Stimulated activated CD8-positive, alpha-beta memory T cell treated with anti-CD3 and anti-CD28 coated beads, Interleukin-12 subunit alpha, Interleukin-12 subunit beta, amount 100 ng/mL, for 24 hours (primary cell): ENCODE results near the gene DLG1.
"Not testable (repeated sequence)": the region's sequence is repeated elsewhere in the genome, so short reads cannot be mapped to it uniquely, and the experiment has no call there.

ENCODE experiments used
- DNase-seq: peaks from one replicate; pipeline ENCODE4 v3.0.0-alpha.2; 2020; ENCODE audit errors: extremely low read depth

Gene DLG1

GRCh38 chr3:197209366-197210260, 88.8 kb downstream of the DLG1 start:
- DNase-seq, result no peak

- no peak for DNase-seq
Measured at GRCh38 chr3:197206913-197207312, 91.5 kb downstream of the DLG1 start.

GRCh38 chr3:197205675-197206074, 92.7 kb downstream of the DLG1 start:
- no peak for DNase-seq

GRCh38 chr3:197205265-197205664, 93.1 kb downstream of the DLG1 start:
- no peak for DNase-seq

- DNase-seq, result no peak
Measured at GRCh38 chr3:197204736-197205135, 93.7 kb downstream of the DLG1 start.

GRCh38 chr3:197203714-197204146, 94.7 kb downstream of the DLG1 start:
- no peak for DNase-seq

GRCh38 chr3:197202694-197203093, 95.7 kb downstream of the DLG1 start:
- DNase-seq, result no peak

GRCh38 chr3:197201791-197202452, 96.5 kb downstream of the DLG1 start:
- no peak for DNase-seq

GRCh38 chr3:197200856-197201255, 97.6 kb downstream of the DLG1 start:
- DNase-seq, result not testable (repeated sequence)

GRCh38 chr3:197197334-197197733, 101.1 kb downstream of the DLG1 start:
- no peak for DNase-seq

- no peak for DNase-seq
Measured at GRCh38 chr3:197196192-197196591, 102.2 kb downstream of the DLG1 start.

GRCh38 chr3:197195326-197195725, 103.1 kb downstream of the DLG1 start:
- DNase-seq, result no peak

- DNase-seq, result not testable (repeated sequence)
Measured at GRCh38 chr3:197193759-197194158, 104.7 kb downstream of the DLG1 start.

- no peak for DNase-seq
Measured at GRCh38 chr3:197191897-197192296, 106.5 kb downstream of the DLG1 start.

GRCh38 chr3:197189623-197190022, 108.8 kb downstream of the DLG1 start:
- no peak for DNase-seq

GRCh38 chr3:197188963-197189362, 109.4 kb downstream of the DLG1 start:
- no peak for DNase-seq

GRCh38 chr3:197186887-197187588, 111.4 kb downstream of the DLG1 start:
- DNase-seq, result no peak

GRCh38 chr3:197183582-197183981, 114.8 kb downstream of the DLG1 start:
- no peak for DNase-seq

- DNase-seq, result no peak
Measured at GRCh38 chr3:197181741-197182140, 116.7 kb downstream of the DLG1 start.

GRCh38 chr3:197178998-197179397, 119.4 kb downstream of the DLG1 start:
- DNase-seq, result no peak

- no peak for DNase-seq
Measured at GRCh38 chr3:197175503-197175902, 122.9 kb downstream of the DLG1 start.

GRCh38 chr3:197174927-197175326, 123.5 kb downstream of the DLG1 start:
- DNase-seq, result no peak
